Measurements from ENCODE around the gene TCIRG1.

The TCIRG1 gene

GRCh38 chr11:68014157-68014946, 24.5 kb upstream of the TCIRG1 start:
- no peak overlapping the region for H3K4me3 ChIP-seq (ENCODE audit: low read depth, low read length)
- peak; percentile 18; the same call in 1 of the 2 replicates for TF ChIP-seq MAX (IDR thresholded peaks at IDR 0.05; ENCODE audit: low read depth, low read length)
- no peak for TF ChIP-seq CTCF (IDR thresholded peaks at IDR 0.05; ENCODE audit: low read depth, low read length)
- peak; percentile 80 for DNase-seq (ENCODE audit: low read depth)

DNA sequence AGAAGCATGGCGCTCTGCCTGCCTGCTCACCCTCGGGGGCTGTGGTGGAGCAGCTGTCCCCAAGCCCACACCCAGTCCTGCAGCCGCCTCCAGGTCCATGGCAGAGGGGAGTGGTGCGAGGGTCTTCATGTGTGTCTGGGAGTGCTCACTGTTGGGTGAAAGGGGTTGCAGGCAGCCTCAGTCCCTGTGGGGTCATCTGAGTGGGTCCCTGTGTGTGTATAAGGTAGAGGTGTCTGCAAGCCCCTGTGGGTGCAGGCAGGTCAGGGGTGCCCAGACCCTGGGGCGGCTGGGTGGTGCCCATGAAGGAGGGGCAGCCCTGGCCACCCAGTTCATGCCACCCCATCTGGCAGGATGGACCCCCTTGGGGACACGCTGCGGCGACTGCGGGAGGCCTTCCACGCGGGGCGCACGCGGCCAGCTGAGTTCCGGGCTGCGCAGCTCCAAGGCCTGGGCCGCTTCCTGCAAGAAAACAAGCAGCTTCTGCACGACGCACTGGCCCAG, 23.8 kb upstream of the TCIRG1 start:
- TF ChIP-seq CTCF (IDR thresholded peaks at IDR 0.05; ENCODE audit: low read depth, low read length) (no peak), POLR2A (IDR thresholded peaks at IDR 0.05; ENCODE audit: extremely low read depth, insufficient read length) (no peak), MAX (IDR thresholded peaks at IDR 0.05; ENCODE audit: low read depth, low read length) (no peak), MYC (IDR thresholded peaks at IDR 0.05; ENCODE audit: low read depth, low read length) (no peak)
- no peak for DNase-seq (ENCODE audit: low read depth)
- H3K4me3 ChIP-seq (ENCODE audit: low read depth, low read length) = no peak overlapping the region

- no peak for DNase-seq (ENCODE audit: low read depth)
- no peak overlapping the region for H3K4me3 ChIP-seq (ENCODE audit: low read depth, low read length)
- no peak for TF ChIP-seq POLR2A (IDR thresholded peaks at IDR 0.05; ENCODE audit: extremely low read depth, insufficient read length)
- no peak for TF ChIP-seq CTCF (IDR thresholded peaks at IDR 0.05; ENCODE audit: low read depth, low read length)
- no peak for TF ChIP-seq MYC (IDR thresholded peaks at IDR 0.05; ENCODE audit: low read depth, low read length)
- TF ChIP-seq MAX (IDR thresholded peaks at IDR 0.05; ENCODE audit: low read depth, low read length) = no peak
Observed at GRCh38 chr11:68015467-68015866, 23.4 kb upstream of the TCIRG1 start.

- TF ChIP-seq CTCF (IDR thresholded peaks at IDR 0.05; ENCODE audit: low read depth, low read length) = peak; percentile 13
- no peak for TF ChIP-seq POLR2A (IDR thresholded peaks at IDR 0.05; ENCODE audit: extremely low read depth, insufficient read length)
- TF ChIP-seq MYC (IDR thresholded peaks at IDR 0.05; ENCODE audit: low read depth, low read length) = peak; percentile 32; the same call in 1 of the 2 replicates
- DNase-seq (ENCODE audit: low read depth) = peak; percentile 90
- no peak overlapping the region for H3K4me3 ChIP-seq (ENCODE audit: low read depth, low read length)
Observed at GRCh38 chr11:68016161-68016903, 22.5 kb upstream of the TCIRG1 start.

GRCh38 chr11:68016904-68017817, 21.7 kb upstream of the TCIRG1 start:
- TF ChIP-seq MAX (IDR thresholded peaks at IDR 0.05; ENCODE audit: low read depth, low read length) (peak; percentile 63; the same call in 1 of the 2 replicates), POLR2A (IDR thresholded peaks at IDR 0.05; ENCODE audit: extremely low read depth, insufficient read length) (no peak)
- no peak for DNase-seq (ENCODE audit: low read depth)
- H3K4me3 ChIP-seq (ENCODE audit: low read depth, low read length) = no peak overlapping the region
